Sigmoid colon (tissue), 7 donors: Measurements from ENCODE around the gene IL4I1. TPM values are rescaled to one million over a fixed set of nuclear protein-coding genes. Genes with fewer than 3 reads are reported as not detected.

Source experiments
- DNase-seq: peaks from one replicate; pipeline ENCODE4 v3.0.0-alpha.2; 2019
- H3K27ac ChIP-seq, 4 donors: fragments of 200-600 bp; sonication (generic); one replicate each; pipeline ENCODE4 v1.5.1; 2016 to 2019; ENCODE audit warnings: mild to moderate bottlenecking in 1 of 4
- H3K27me3 ChIP-seq, 3 donors: fragments of 200-600 bp; sonication (generic); one replicate each; pipeline ENCODE4 v1.5.1; 2019; ENCODE audit warnings: mild to moderate bottlenecking in 1 of 3
- H3K36me3 ChIP-seq, 4 donors: fragments of 200-600 bp; sonication (generic); one replicate each; pipeline ENCODE4 v1.5.1; 2016 to 2019
- H3K4me1 ChIP-seq, 4 donors: fragments of 200-600 bp; sonication (generic); one replicate each; pipeline ENCODE4 v1.5.1; 2017 to 2019
- H3K4me3 ChIP-seq, 4 donors: fragments of 200-600 bp; sonication (generic); one replicate each; pipeline ENCODE4 v1.5.1; 2017 to 2019; ENCODE audit warnings: mild to moderate bottlenecking in 2 of 4, moderate library complexity in 1 of 4
- H3K9me3 ChIP-seq, 4 donors: fragments of 200-600 bp in 3 of 4; sonication (generic) in 3 of 4; one replicate each; pipeline versions ENCODE4 v1.5.1 to v1.6.1; 2013 to 2019
- CTCF ChIP-seq, 4 experiments: fragments of 450-650 bp in 3 of 4; fragments of 200-600 bp in 1 of 4; IDR thresholded peaks; one replicate each; pipeline ENCODE4 v1.5.1; 2016 to 2019; ENCODE audit warnings: antibody characterized with exemption in 4 of 4, mild to moderate bottlenecking in 3 of 4, moderate library complexity in 2 of 4
- EP300 ChIP-seq, 4 donors: sonication (generic); formaldehyde crosslinking; IDR thresholded peaks; one replicate each; pipeline ENCODE4 v1.6.1; 2017; ENCODE audit warnings: antibody characterized with exemption in 4 of 4
- POLR2A ChIP-seq, 2 donors: fragments of 450-650 bp; IDR thresholded peaks; one replicate each; pipeline ENCODE4 v1.6.1; 2016; ENCODE audit warnings: antibody characterized with exemption in 2 of 2, mild to moderate bottlenecking in 2 of 2, moderate library complexity in 2 of 2
- POLR2AphosphoS5 ChIP-seq, 4 donors: sonication (generic); formaldehyde crosslinking; IDR thresholded peaks; one replicate each; pipeline ENCODE4 v1.6.1; 2017; ENCODE audit warnings: antibody characterized with exemption in 4 of 4
- WGBS, 2 donors: extraction: QIAGEN DNeasy Blood & Tissue Kit; methylation state at CpG; one replicate each; pipeline ENCODE4 v1.1.7; 2013; 5-methylcytosine and 5-hydroxymethylcytosine counted together
- intact Hi-C: fragments of 100-400 bp; cut with DNase I; formaldehyde crosslinking; loops from one replicate; pipeline ENCODE4 v1.15.1; 2023
- polyA plus RNA-seq, 3 donors: library from polyadenylated mRNA; stranded (reverse); fragments of 200-250 nt; gene quantifications; one replicate each; pipeline ENCODE4 v1.2.3, GENCODE V29; 2013
- total RNA-seq, 4 donors: library from RNA; depleted of rRNA; stranded (reverse); fragments of >200 nt; gene quantifications; one replicate each; pipeline ENCODE4 v1.1.0, GENCODE V29; 2016
- donor health status: healthy with polysubstance abuse.
- donor health status: Bipolar disorder and iron deficiency.
- donor health status: healthy.

Gene IL4I1
- total and polyA plus RNA-seq, 7 donors = 0.28 to 6.8 (median 0.66) TPM

DNA sequence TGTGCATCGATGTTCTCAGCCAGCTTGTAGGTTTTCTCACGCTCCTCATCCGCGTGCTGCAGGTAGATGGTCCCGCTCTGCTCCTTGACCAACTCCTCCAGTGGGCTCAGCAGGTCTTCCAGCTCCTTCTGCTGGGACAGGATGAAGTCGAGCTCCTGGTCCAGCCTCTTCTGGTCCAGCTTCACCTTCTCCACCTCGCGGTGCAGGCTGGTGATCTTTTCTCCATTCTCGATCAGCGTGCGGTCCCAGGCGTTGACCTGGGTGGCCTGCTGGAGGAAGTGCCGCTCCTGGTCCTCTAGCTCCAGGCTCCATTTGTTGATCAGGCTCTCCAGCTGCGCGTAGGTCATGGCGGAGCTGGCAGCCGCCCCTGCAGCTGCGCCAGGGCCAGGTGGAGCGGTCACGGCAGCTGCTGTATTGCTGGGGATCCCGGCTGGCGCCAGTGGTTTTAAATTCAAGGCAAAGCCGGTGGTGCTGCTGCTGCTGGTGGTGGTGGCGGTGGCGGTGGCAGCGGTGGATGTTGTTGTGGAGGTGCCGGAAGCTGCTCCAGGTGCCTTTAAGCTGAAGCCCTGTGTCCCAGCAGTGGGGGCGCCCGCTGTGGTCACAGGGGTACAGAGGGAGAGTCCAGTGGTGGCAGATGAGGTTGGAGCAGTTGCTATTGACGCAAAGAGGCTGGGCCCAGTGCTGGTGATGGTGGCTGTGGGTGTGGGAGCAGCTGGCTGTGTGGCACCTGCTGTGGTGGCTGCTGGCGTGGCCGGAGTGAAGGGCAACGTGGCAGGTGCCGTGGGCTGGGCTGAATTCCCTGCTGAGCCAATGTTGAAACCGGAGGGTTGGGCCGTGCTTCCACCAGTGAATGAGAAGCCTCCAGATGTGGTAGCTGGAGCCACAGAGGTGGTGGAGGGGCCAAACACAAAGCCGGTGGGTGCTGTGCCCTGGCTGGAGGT lies 12.1 kb upstream of the IL4I1 start:
- TF ChIP-seq EP300 (IDR thresholded peaks at IDR 0.05) = no peak
- no peak for TF ChIP-seq CTCF (IDR thresholded peaks at IDR 0.05)
- no peak for TF ChIP-seq POLR2A (IDR thresholded peaks at IDR 0.05)
- TF ChIP-seq POLR2AphosphoS5 (IDR thresholded peaks at IDR 0.05) = no peak
- 96% methylated on average over 37 of the region's 37 CpGs for WGBS, 2 donors

GRCh38 chr19:49907745-49908446 lies 11.2 kb upstream of the IL4I1 start:
- intact Hi-C loops = no loop called here
- H3K36me3 ChIP-seq = peaks cover 11 to 45% (median 17%) of the 10 kb centered on the region in 4 donors
- no peak for DNase-seq

More for the DNA sequence above, 12.1 kb upstream of the IL4I1 start:
- H3K4me1 ChIP-seq = peaks cover 0 to 12% (median 5%) of the 10 kb centered on the region in 4 donors
- H3K27me3 ChIP-seq = no peaks in the 10 kb centered on the region
- H3K36me3 ChIP-seq = peaks cover 11 to 45% (median 17%) of the 10 kb centered on the region in 4 donors
- no peak overlapping the region for H3K4me3 ChIP-seq
- DNase-seq = no peak
- intact Hi-C loops = no loop called here
- H3K9me3 ChIP-seq = no peaks in the 10 kb centered on the region
- H3K27ac ChIP-seq = no peak overlapping the region

GRCh38 chr19:49906879-49907564 lies 10.3 kb upstream of the IL4I1 start:
- WGBS, 2 donors = 88 to 93% methylated on average over 16 of the region's 16 CpGs
- H3K4me1 ChIP-seq = peaks cover 0 to 4% (median 2%) of the 10 kb centered on the region in 4 donors
- intact Hi-C loops = no loop called here

More at GRCh38 chr19:49907745-49908446, 11.2 kb upstream of the IL4I1 start:
- Histone ChIP-seq H3K9me3 (no peaks in the 10 kb centered on the region), H3K27me3 (no peaks in the 10 kb centered on the region), H3K4me3 (no peak overlapping the region), H3K4me1 (peaks cover 0 to 5% (median 2%) of the 10 kb centered on the region in 4 donors), H3K27ac (no peak overlapping the region)
- TF ChIP-seq POLR2AphosphoS5 (IDR thresholded peaks at IDR 0.05) (no peak), POLR2A (IDR thresholded peaks at IDR 0.05) (no peak), CTCF (IDR thresholded peaks at IDR 0.05) (no peak), EP300 (IDR thresholded peaks at IDR 0.05) (no peak)
- WGBS, 2 donors = 90 to 92% methylated on average over 23 of the region's 23 CpGs

More at GRCh38 chr19:49906879-49907564, 10.3 kb upstream of the IL4I1 start:
- no peaks in the 10 kb centered on the region for H3K27me3 ChIP-seq
- no peak overlapping the region for H3K27ac ChIP-seq
- H3K36me3 ChIP-seq = peaks cover 11 to 45% (median 17%) of the 10 kb centered on the region in 4 donors
- no peaks in the 10 kb centered on the region for H3K9me3 ChIP-seq
- no peak for DNase-seq
- TF ChIP-seq POLR2AphosphoS5 (IDR thresholded peaks at IDR 0.05) (no peak), EP300 (IDR thresholded peaks at IDR 0.05) (no peak), POLR2A (IDR thresholded peaks at IDR 0.05) (no peak), CTCF (IDR thresholded peaks at IDR 0.05) (no peak)
- no peak overlapping the region for H3K4me3 ChIP-seq
